ENCODE measurements around the gene DUSP7. TPM values are rescaled to one million over a fixed set of nuclear protein-coding genes. Genes with fewer than 3 reads are reported as not detected.

DUSP7 gene
- total RNA-seq, 1 experiment from 2014 or later: 13.1 TPM

DNA sequence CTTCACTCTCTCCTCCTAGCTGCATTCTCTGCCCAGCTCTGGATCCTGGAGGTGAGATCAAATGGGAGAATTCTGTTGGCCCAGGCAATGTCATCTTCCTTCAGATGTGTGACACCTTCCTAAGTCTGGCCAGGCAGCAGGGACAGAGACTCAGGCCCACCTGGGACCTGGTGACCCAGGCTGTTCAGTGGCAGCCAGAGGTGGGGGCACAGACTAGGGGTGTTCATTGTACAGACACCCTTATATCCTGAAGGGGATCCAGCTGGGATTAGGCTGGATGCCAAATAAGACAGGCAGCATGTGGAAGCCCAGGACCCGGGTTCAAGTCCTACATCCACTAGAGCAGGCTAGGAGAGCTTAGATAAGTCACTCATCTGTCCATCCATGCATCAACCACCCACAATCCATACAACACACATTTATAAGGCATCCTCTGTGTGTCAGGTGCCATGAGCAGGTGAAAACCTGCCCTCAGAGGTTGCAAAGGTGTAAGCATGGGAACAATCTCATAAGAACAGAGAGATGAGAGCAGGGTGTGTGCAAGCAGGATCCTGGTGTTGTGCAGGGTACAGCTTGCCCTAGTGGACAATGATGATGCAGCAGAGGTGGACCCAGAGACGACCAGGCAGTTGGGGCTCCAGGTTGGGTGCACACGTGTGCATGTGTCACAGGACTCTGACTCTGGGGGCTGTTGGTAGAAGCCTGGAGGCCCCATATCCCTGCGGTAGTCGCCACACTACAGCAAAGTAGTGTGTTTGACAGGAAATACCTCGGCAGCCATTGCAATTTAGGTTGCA, 42.4 kb downstream of the DUSP7 start:
- no TSS peak for BruUV-seq (replicated peaks)
- H3K27me3 ChIP-seq (ENCODE audit: control insufficient read depth, insufficient read depth, low read length): no peaks in the 10 kb centered on the region
- H3K9me3 ChIP-seq (ENCODE audit: control insufficient read depth, insufficient read depth, low read depth, low read length): no peaks in the 10 kb centered on the region
- ATAC-seq: no peak
- ChIA-PET CTCF (interaction anchor here (1.1 kb wide), 1 partner anchor 26 kb away, joined by 3 read pairs; no protein-coding TSS in a partner anchor), POLR2A (no interaction called here)
- H3K36me3 ChIP-seq (ENCODE audit: control insufficient read depth, insufficient read depth, low read length): no peaks in the 10 kb centered on the region
- no peak overlapping the region for H3K27ac ChIP-seq (ENCODE audit: low read length)
- TF ChIP-seq, protein P1, sequence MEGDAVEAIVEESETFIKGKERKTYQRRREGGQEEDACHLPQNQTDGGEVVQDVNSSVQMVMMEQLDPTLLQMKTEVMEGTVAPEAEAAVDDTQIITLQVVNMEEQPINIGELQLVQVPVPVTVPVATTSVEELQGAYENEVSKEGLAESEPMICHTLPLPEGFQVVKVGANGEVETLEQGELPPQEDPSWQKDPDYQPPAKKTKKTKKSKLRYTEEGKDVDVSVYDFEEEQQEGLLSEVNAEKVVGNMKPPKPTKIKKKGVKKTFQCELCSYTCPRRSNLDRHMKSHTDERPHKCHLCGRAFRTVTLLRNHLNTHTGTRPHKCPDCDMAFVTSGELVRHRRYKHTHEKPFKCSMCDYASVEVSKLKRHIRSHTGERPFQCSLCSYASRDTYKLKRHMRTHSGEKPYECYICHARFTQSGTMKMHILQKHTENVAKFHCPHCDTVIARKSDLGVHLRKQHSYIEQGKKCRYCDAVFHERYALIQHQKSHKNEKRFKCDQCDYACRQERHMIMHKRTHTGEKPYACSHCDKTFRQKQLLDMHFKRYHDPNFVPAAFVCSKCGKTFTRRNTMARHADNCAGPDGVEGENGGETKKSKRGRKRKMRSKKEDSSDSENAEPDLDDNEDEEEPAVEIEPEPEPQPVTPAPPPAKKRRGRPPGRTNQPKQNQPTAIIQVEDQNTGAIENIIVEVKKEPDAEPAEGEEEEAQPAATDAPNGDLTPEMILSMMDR (IDR thresholded peaks at IDR 0.05): no peak
- TF ChIP-seq, protein P2, sequence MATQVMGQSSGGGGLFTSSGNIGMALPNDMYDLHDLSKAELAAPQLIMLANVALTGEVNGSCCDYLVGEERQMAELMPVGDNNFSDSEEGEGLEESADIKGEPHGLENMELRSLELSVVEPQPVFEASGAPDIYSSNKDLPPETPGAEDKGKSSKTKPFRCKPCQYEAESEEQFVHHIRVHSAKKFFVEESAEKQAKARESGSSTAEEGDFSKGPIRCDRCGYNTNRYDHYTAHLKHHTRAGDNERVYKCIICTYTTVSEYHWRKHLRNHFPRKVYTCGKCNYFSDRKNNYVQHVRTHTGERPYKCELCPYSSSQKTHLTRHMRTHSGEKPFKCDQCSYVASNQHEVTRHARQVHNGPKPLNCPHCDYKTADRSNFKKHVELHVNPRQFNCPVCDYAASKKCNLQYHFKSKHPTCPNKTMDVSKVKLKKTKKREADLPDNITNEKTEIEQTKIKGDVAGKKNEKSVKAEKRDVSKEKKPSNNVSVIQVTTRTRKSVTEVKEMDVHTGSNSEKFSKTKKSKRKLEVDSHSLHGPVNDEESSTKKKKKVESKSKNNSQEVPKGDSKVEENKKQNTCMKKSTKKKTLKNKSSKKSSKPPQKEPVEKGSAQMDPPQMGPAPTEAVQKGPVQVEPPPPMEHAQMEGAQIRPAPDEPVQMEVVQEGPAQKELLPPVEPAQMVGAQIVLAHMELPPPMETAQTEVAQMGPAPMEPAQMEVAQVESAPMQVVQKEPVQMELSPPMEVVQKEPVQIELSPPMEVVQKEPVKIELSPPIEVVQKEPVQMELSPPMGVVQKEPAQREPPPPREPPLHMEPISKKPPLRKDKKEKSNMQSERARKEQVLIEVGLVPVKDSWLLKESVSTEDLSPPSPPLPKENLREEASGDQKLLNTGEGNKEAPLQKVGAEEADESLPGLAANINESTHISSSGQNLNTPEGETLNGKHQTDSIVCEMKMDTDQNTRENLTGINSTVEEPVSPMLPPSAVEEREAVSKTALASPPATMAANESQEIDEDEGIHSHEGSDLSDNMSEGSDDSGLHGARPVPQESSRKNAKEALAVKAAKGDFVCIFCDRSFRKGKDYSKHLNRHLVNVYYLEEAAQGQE (IDR thresholded peaks at IDR 0.05; ENCODE audit: insufficient read depth in 1 of 2, low read depth in 2 of 2, low read length in 1 of 2): no peak
- no peak for TF ChIP-seq TCF7L2 (IDR thresholded peaks at IDR 0.05; ENCODE audit: low read depth, low read length)
- no peak for TF ChIP-seq POLR2AphosphoS5 (IDR thresholded peaks at IDR 0.05; ENCODE audit: low read depth, low read length)
- TF ChIP-seq SIN3A (IDR thresholded peaks at IDR 0.05; ENCODE audit: borderline replicate concordance, insufficient read depth, low read depth, low read length): no peak
- H3K4me3 ChIP-seq (ENCODE audit: low read depth in 2 of 2, low read length in 2 of 2): no peak overlapping the region
- in situ Hi-C loops (cut with HindIII; ENCODE audit: low pct_unique_long_range_greater_than_20kb, low sequenced_read_pairs) (no loop called here), intact Hi-C loops (cut with micrococcal nuclease; ENCODE audit: unreplicated experiment) (no loop called here)
- no peaks in the 10 kb centered on the region for H3K4me1 ChIP-seq (ENCODE audit: control insufficient read depth, insufficient read depth, low read length)
- no peak for DNase-seq (ENCODE audit: low read depth, low spot score)

DNA sequence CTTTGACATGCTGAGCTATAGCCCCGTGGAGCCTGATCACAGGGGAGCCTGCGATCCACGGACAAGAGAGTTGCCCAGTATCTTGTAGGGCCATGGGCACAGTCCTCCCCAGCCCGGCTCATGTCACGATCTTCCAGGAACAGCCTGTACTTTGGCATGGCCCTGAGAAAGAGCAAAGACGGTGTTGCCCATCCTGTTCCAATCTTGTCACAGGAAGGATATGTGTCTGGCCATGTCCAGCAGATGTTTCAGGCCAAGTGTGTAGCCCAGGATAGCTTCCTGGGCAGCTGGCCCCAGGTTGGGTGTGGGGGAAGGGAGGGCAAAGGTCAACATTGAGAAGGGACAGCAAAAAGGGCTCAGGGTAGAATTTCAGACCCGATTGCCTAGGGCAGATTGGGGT, 43.7 kb downstream of the DUSP7 start:
- H3K4me3 ChIP-seq (ENCODE audit: low read depth in 2 of 2, low read length in 2 of 2): no peak overlapping the region
- TF ChIP-seq, protein P2 (IDR thresholded peaks at IDR 0.05; ENCODE audit: insufficient read depth in 1 of 2, low read depth in 2 of 2, low read length in 1 of 2): no peak
- TF ChIP-seq SIN3A (IDR thresholded peaks at IDR 0.05; ENCODE audit: borderline replicate concordance, insufficient read depth, low read depth, low read length): no peak
- TF ChIP-seq, protein P1 (IDR thresholded peaks at IDR 0.05): no peak
- TF ChIP-seq TCF7L2 (IDR thresholded peaks at IDR 0.05; ENCODE audit: low read depth, low read length): no peak
- no peak for TF ChIP-seq POLR2AphosphoS5 (IDR thresholded peaks at IDR 0.05; ENCODE audit: low read depth, low read length)
- no peak for ATAC-seq
- H3K27ac ChIP-seq (ENCODE audit: low read length): no peak overlapping the region
- no peaks in the 10 kb centered on the region for H3K36me3 ChIP-seq (ENCODE audit: control insufficient read depth, insufficient read depth, low read length)
- no peaks in the 10 kb centered on the region for H3K27me3 ChIP-seq (ENCODE audit: control insufficient read depth, insufficient read depth, low read length)
- no peaks in the 10 kb centered on the region for H3K4me1 ChIP-seq (ENCODE audit: control insufficient read depth, insufficient read depth, low read length)
- BruUV-seq (replicated peaks): no TSS peak
- in situ Hi-C loops (cut with HindIII; ENCODE audit: low pct_unique_long_range_greater_than_20kb, low sequenced_read_pairs) (no loop called here), intact Hi-C loops (cut with micrococcal nuclease; ENCODE audit: unreplicated experiment) (no loop called here)
- H3K9me3 ChIP-seq (ENCODE audit: control insufficient read depth, insufficient read depth, low read depth, low read length): no peaks in the 10 kb centered on the region
- ChIA-PET CTCF (no interaction called here), POLR2A (no interaction called here)
- DNase-seq (ENCODE audit: low read depth, low spot score): no peak
